Heart left ventricle (tissue), 16 donors: ENCODE data around the gene SLC47A2. TPM values are rescaled to one million over a fixed set of nuclear protein-coding genes. Genes with fewer than 3 reads are reported as not detected.

Source experiments
- ATAC-seq, 4 donors: fragments of 200-7000 bp; cut with Tn5 transposase; one replicate each; pipeline ENCODE4 v1.9.1; 2020 to 2022; ENCODE audit warnings: moderate library complexity in 4 of 4, mild to moderate bottlenecking in 3 of 4, moderate number of reproducible peaks in 1 of 4
- DNase-seq, 5 donors: peaks; one replicate each; pipeline ENCODE4 v3.0.0-alpha.2; 2020
- H3K27ac ChIP-seq, 12 donors: fragments of 200-600 bp; sonication (generic) in 4 of 12; one replicate each; pipeline versions ENCODE4 v1.5.0 to v1.8.0; 2016 to 2022; ENCODE audit warnings: mild to moderate bottlenecking in 2 of 12
- H3K27me3 ChIP-seq, 9 donors: fragments of 200-600 bp; sonication (generic) in 2 of 9; one replicate each; pipeline versions ENCODE4 v1.5.1 to v1.8.0; 2016 to 2022; ENCODE audit warnings: mild to moderate bottlenecking in 3 of 9
- H3K36me3 ChIP-seq, 9 donors: fragments of 200-600 bp; sonication (generic) in 2 of 9; one replicate each; pipeline versions ENCODE4 v1.5.0 to v1.8.0; 2018 to 2022; ENCODE audit warnings: mild to moderate bottlenecking in 2 of 9
- H3K4me1 ChIP-seq, 12 donors: fragments of 200-600 bp; sonication (generic) in 4 of 12; one replicate each; pipeline versions ENCODE4 v1.5.0 to v1.8.0; 2016 to 2022; ENCODE audit warnings: mild to moderate bottlenecking in 3 of 12
- H3K4me3 ChIP-seq, 12 donors: fragments of 200-600 bp; sonication (generic) in 4 of 12; one replicate each; pipeline versions ENCODE4 v1.5.0 to v1.8.0; 2017 to 2022; ENCODE audit warnings: mild to moderate bottlenecking in 9 of 12, moderate library complexity in 4 of 12
- H3K9me3 ChIP-seq, 12 donors: fragments of 200-600 bp; sonication (generic) in 4 of 12; one replicate each; pipeline versions ENCODE4 v1.5.0 to v1.8.0; 2016 to 2022; ENCODE audit warnings: mild to moderate bottlenecking in 1 of 12
- CTCF ChIP-seq, 12 donors: fragments of 200-600 bp; sonication (generic) in 4 of 12; IDR thresholded peaks; one replicate each; pipeline versions ENCODE4 v1.5.0 to v1.8.0; 2018 to 2022; ENCODE audit warnings: antibody characterized with exemption in 12 of 12, mild to moderate bottlenecking in 5 of 12
- POLR2A ChIP-seq, 2 donors: fragments of 450-650 bp; IDR thresholded peaks; one replicate each; pipeline ENCODE4 v1.6.1; 2017; ENCODE audit warnings: antibody characterized with exemption in 2 of 2, mild to moderate bottlenecking in 2 of 2, moderate library complexity in 2 of 2
- WGBS, 4 donors: extraction: QIAGEN DNeasy Blood & Tissue Kit in 2 of 4; methylation state at CpG; one replicate each; pipeline versions ENCODE4 v1.1.5 to v1.1.7; 2013 to 2018; 5-methylcytosine and 5-hydroxymethylcytosine counted together
- intact Hi-C, 10 donors: fragments of 100-400 bp; cut with DNase I; formaldehyde crosslinking; loops; one replicate each; pipeline versions ENCODE4 v1.11.1 to v1.14.2; 2022
- polyA plus RNA-seq, 2 donors: library from polyadenylated mRNA; stranded (reverse); fragments of 200-250 nt; gene quantifications; one replicate each; pipeline ENCODE4 v1.2.3, GENCODE V29; 2013
- total RNA-seq, 9 donors: library from RNA; depleted of rRNA in 2 of 9; stranded (reverse); fragments of >200 nt in 2 of 9; fragmentation: NEBNext Ultra II Directional in 3 of 9; extraction: Animal tissue kit (Norgen Biotek cat#: 25700) in 3 of 9; gene quantifications; one replicate each; pipeline versions ENCODE4 v1.1.0 to v1.2.4, GENCODE V29; 2016 to 2023
- donor health status: ischemic (EF 13 %, LVEDD 7.1; RV severe dilation, severe dysfunction).
- donor health status: healthy with polysubstance abuse.
- donor health status: DM: no; HTN: yes; CAD: no.
- donor health status: DM: no; HTN: no; CAD: no.
- donor health status: ischemic (EF 25% LVEDD 6.9; RV normal size, moderate dysfunction).
- donor health status: ischemic (EF 25% LVEDD 5.7; RV mildly dilated, moderate dysfunction).
- donor health status: healthy.
- donor health status: DM: yes; HTN: yes; CAD: no.
- donor health status: ischemic (EF 35%, LVEDD 5.7; RV mildly dilated, moderate dysfunction).
- donor health status: nonischemic (EF 11% LVEDD 7.7; RV severe dilation, severe dysfunction).
- donor health status: DM: yes; HTN: yes; CAD: no.
- donor health status: PGD.
- donor health status: ischemic (EF 29% LVEDD 5.4; RV normal size, mild dysfunction).
- donor health status: nonischemic (EF 23%, LVEDD 6.1; RV moderate dilation, normal function).

Gene SLC47A2
- total and polyA plus RNA-seq, 11 donors: 0.32 TPM; not detected in 10

GRCh38 chr17:19717411-19717908, 1.1 kb upstream of the SLC47A2 start:
- Histone ChIP-seq H3K4me3 (no peak overlapping the region), H3K27me3 (no peaks in the 10 kb centered on the region)
- no peak for ATAC-seq

GRCh38 chr17:19717031-19717360, 612 bp upstream of the SLC47A2 start:
- Histone ChIP-seq H3K27me3 (no peaks in the 10 kb centered on the region), H3K9me3 (no peaks in the 10 kb centered on the region), H3K4me1 (peaks cover 0 to 12% (median 0%) of the 10 kb centered on the region in 12 donors), H3K4me3 (no peak overlapping the region), H3K36me3 (no peaks in the 10 kb centered on the region), H3K27ac (peak overlapping the region in 1 of 12 donors; percentile 22)
- peak in 2 of 4 donors; percentile 5 to 6 for ATAC-seq
- DNase-seq: no peak
- TF ChIP-seq CTCF (IDR thresholded peaks at IDR 0.05) (no peak), POLR2A (IDR thresholded peaks at IDR 0.05) (no peak)
- WGBS, 4 donors: 89 to 93% (median 90%) methylated on average over 4 to 7 of the region's 7 CpGs
- intact Hi-C loops: no loop called here

More at GRCh38 chr17:19717411-19717908, 1.1 kb upstream of the SLC47A2 start:
- Histone ChIP-seq H3K36me3 (no peaks in the 10 kb centered on the region), H3K9me3 (no peaks in the 10 kb centered on the region), H3K27ac (no peak overlapping the region), H3K4me1 (peaks cover 0 to 12% (median 0%) of the 10 kb centered on the region in 12 donors)
- intact Hi-C loops: no loop called here
- TF ChIP-seq CTCF (IDR thresholded peaks at IDR 0.05): no peak
- no peak for TF ChIP-seq POLR2A (IDR thresholded peaks at IDR 0.05)
- 76 to 89% (median 83%) methylated on average over 10 of the region's 10 CpGs for WGBS, 4 donors
- DNase-seq: no peak

GRCh38 chr17:19714542-19715411, 1.6 kb downstream of the SLC47A2 start:
- no peak for DNase-seq
- no peak overlapping the region for H3K4me3 ChIP-seq

More at GRCh38 chr17:19714542-19715411, 1.6 kb downstream of the SLC47A2 start:
- intact Hi-C loops: no loop called here
- TF ChIP-seq POLR2A (IDR thresholded peaks at IDR 0.05) (no peak), CTCF (IDR thresholded peaks at IDR 0.05) (no peak)
- Histone ChIP-seq H3K27ac (no peak overlapping the region), H3K36me3 (no peaks in the 10 kb centered on the region), H3K27me3 (no peaks in the 10 kb centered on the region), H3K4me1 (peaks cover 0 to 4% (median 0%) of the 10 kb centered on the region in 12 donors), H3K9me3 (no peaks in the 10 kb centered on the region)
- ATAC-seq: no peak
- WGBS, 4 donors: 90 to 94% (median 94%) methylated on average over 8 to 27 of the region's 27 CpGs
